ENCODE data around the gene OGG1.

DNA sequence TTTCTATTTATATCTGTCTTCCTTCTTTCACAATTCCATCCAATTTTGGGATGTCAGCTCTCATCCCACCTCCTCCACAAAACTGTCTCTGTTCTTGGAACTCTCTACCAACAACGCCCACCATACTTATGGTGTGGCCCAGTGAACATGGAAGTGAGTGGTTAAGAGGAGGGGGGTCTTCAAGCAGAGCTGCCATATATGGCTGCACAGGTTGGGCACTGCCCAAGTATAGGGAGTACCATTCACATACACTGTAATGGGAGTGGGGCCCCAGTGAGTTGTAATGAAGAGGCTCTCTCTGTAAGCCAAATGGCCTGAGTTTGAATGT, 27.9 kb downstream of the OGG1 start:
- TF ChIP-seq EZH2phosphoT487 (IDR thresholded peaks at IDR 0.05; ENCODE audit: insufficient read depth, low read depth) (no peak), EZH2 (IDR thresholded peaks at IDR 0.05; ENCODE audit: insufficient read depth, poor library complexity, severe bottlenecking) (no peak)
